ENCODE results near the gene C8G.

The C8G gene

GRCh38 chr9:136916330-136917184 is 28.5 kb upstream of the C8G start:
- Histone ChIP-seq H3K4me3 (no peak overlapping the region), H3K27ac (no peak overlapping the region), H3K36me3 (peaks cover 7 to 82% (median 44%) of the 10 kb centered on the region in 3 donors), H3K4me1 (peaks cover 0 to 7% (median 5%) of the 10 kb centered on the region in 4 donors), H3K27me3 (no peaks in the 10 kb centered on the region), H3K9me3 (no peaks in the 10 kb centered on the region)
- DNase-seq = no peak
- no peak for TF ChIP-seq CTCF (IDR thresholded peaks at IDR 0.05)
- intact Hi-C loops (cut with DNase I; ENCODE audit: low total_unique reads) = no loop called here

GRCh38 chr9:136917902-136918301 is 27.1 kb upstream of the C8G start:
- Histone ChIP-seq H3K4me1 (peaks cover 0 to 20% (median 16%) of the 10 kb centered on the region in 4 donors), H3K4me3 (no peak overlapping the region), H3K27ac (no peak overlapping the region), H3K36me3 (peaks cover 7 to 74% (median 44%) of the 10 kb centered on the region in 3 donors), H3K27me3 (no peaks in the 10 kb centered on the region), H3K9me3 (no peaks in the 10 kb centered on the region)
- intact Hi-C loops (cut with DNase I; ENCODE audit: low total_unique reads) = no loop called here
- DNase-seq = no peak
- TF ChIP-seq CTCF (IDR thresholded peaks at IDR 0.05) = no peak

GRCh38 chr9:136920069-136920468 is 25.0 kb upstream of the C8G start:
- no peak for DNase-seq
- Histone ChIP-seq H3K27ac (no peak overlapping the region), H3K4me3 (no peak overlapping the region), H3K27me3 (no peaks in the 10 kb centered on the region), H3K4me1 (peaks cover 0 to 40% (median 25%) of the 10 kb centered on the region in 4 donors), H3K36me3 (peaks cover 7 to 64% (median 42%) of the 10 kb centered on the region in 3 donors), H3K9me3 (no peaks in the 10 kb centered on the region)
- no peak for TF ChIP-seq CTCF (IDR thresholded peaks at IDR 0.05)
- intact Hi-C loops (cut with DNase I; ENCODE audit: low total_unique reads) = no loop called here

- Histone ChIP-seq H3K27ac (peak overlapping the region; percentile 78 to 92), H3K27me3 (no peaks in the 10 kb centered on the region), H3K4me3 (no peak overlapping the region), H3K4me1 (peaks cover 0 to 47% (median 32%) of the 10 kb centered on the region in 4 donors), H3K9me3 (no peaks in the 10 kb centered on the region), H3K36me3 (peaks cover 7 to 63% (median 41%) of the 10 kb centered on the region in 3 donors)
- DNase-seq = no peak
- intact Hi-C loops (cut with DNase I; ENCODE audit: low total_unique reads) = no loop called here
- no peak for TF ChIP-seq CTCF (IDR thresholded peaks at IDR 0.05)
These were observed 24.3 kb upstream of the C8G start for GRCh38 chr9:136920734-136921231.

- peaks cover 7 to 63% (median 36%) of the 10 kb centered on the region in 3 donors for H3K36me3 ChIP-seq
- peaks cover 0 to 53% (median 37%) of the 10 kb centered on the region in 4 donors for H3K4me1 ChIP-seq
- no peak overlapping the region for H3K4me3 ChIP-seq
- peak overlapping the region; percentile 78 to 92 for H3K27ac ChIP-seq
- TF ChIP-seq CTCF (IDR thresholded peaks at IDR 0.05) = no peak
- intact Hi-C loops (cut with DNase I; ENCODE audit: low total_unique reads) = no loop called here
- no peak for DNase-seq
- H3K9me3 ChIP-seq = no peaks in the 10 kb centered on the region
- H3K27me3 ChIP-seq = no peaks in the 10 kb centered on the region
These were observed 23.7 kb upstream of the C8G start for GRCh38 chr9:136921307-136921706.
